Mucosa of descending colon (tissue), 3 donors: Measurements from ENCODE around the gene DLST. TPM values are rescaled to one million over a fixed set of nuclear protein-coding genes. Genes with fewer than 3 reads are reported as not detected.
A peak's percentile ranks its signal among the peaks of the same experiment; 100 is the strongest.

ENCODE experiments used
- ATAC-seq: fragments of 200-7000 bp; cut with Tn5 transposase; one replicate; pipeline ENCODE4 v1.9.1; 2020; ENCODE audit warnings: mild to moderate bottlenecking, moderate library complexity
- DNase-seq, 3 donors: peaks; one replicate each; pipeline ENCODE4 v3.0.0-alpha.2; 2020
- H3K36me3 ChIP-seq: fragments of 200-600 bp; one replicate; pipeline ENCODE4 v1.8.0; 2021; ENCODE audit warnings: low read depth, mild to moderate bottlenecking
- H3K4me1 ChIP-seq: fragments of 200-600 bp; one replicate; pipeline ENCODE4 v1.8.0; 2021; ENCODE audit warnings: low read depth, mild to moderate bottlenecking
- H3K4me3 ChIP-seq: fragments of 200-600 bp; one replicate; pipeline ENCODE4 v1.8.0; 2021; ENCODE audit warnings: mild to moderate bottlenecking
- H3K9me3 ChIP-seq: fragments of 200-600 bp; one replicate; pipeline ENCODE4 v1.8.0; 2021; ENCODE audit warnings: mild to moderate bottlenecking
- intact Hi-C, 2 donors: fragments of 100-400 bp; cut with DNase I in 1 of 2; cut with micrococcal nuclease in 1 of 2; formaldehyde crosslinking; loops; one replicate each; pipeline versions ENCODE4 v1.11.0 to v1.11.1; 2022; cut with DNase I, micrococcal nuclease
- total RNA-seq, 3 donors: library from RNA; stranded (reverse); fragmentation: NEBNext Ultra II Directional in 2 of 3; extraction: Animal tissue kit (Norgen Biotek cat#: 25700) in 2 of 3; gene quantifications; one replicate each; pipeline versions ENCODE4 v1.2.1 to v1.2.4, GENCODE V29; 2021 to 2023
- TF ChIP-seq, protein P1 (sequence below): fragments of 200-600 bp; IDR thresholded peaks from one replicate; pipeline ENCODE4 v1.8.0; 2022; ENCODE audit warnings: antibody characterized with exemption, mild to moderate bottlenecking
- donor health status: DM: no; HTN: no; CAD: no; lungs with moderate emphysema.
- donor health status: DM: no; HTN: no; CAD: no.
- donor health status: DM: no; HTN: yes; CAD: no.

Gene DLST
- total RNA-seq, 3 donors from 2014 or later = 106 to 125 (median 121) TPM

DNA sequence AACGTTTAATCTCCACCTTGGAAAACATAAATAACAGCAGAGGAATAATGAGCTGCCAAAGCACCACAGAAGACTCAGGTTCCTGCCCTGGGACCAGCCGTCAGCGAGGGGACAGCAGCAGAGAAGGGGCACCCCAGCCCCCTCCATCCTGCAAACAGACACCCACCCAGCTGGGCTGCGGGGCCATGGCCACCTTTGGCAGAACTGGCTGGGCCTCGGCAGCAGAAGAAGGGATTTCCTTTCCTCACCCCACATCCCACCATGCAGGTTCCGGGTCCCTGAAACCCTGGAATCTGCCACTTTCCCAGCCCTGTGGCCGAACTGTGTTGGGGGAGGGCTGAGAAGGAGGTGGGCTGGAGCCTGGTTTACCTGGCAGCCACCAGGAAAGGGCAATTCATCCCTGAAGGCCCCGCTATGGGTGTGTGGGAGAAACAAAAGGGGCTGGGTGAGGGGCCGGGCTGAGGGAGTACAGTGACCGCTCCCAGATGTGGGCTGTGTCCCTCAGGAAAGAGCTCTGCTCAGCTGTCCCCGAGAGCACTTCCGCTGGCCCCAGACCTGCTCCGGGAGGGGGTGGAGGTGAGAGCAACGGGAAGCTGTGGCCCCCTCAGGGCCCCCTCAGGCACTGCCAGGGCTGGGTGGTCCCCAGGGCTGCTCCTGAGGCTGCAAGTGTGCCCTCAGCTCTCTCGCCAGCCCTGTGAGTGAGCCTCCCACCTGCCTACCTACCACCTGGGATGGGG is 69.9 kb downstream of the DLST start:
- H3K9me3 ChIP-seq = no peaks in the 10 kb centered on the region
- H3K36me3 ChIP-seq = no peaks in the 10 kb centered on the region
- no peak overlapping the region for H3K4me3 ChIP-seq
- peaks cover 21% of the 10 kb centered on the region for H3K4me1 ChIP-seq
- intact Hi-C loops = loop anchor here in 1 of 2 donors (10.0 kb wide), 1 partner anchor 53 kb away; the partner anchor contains the start of gene EIF2B2
- TF ChIP-seq, protein P1, sequence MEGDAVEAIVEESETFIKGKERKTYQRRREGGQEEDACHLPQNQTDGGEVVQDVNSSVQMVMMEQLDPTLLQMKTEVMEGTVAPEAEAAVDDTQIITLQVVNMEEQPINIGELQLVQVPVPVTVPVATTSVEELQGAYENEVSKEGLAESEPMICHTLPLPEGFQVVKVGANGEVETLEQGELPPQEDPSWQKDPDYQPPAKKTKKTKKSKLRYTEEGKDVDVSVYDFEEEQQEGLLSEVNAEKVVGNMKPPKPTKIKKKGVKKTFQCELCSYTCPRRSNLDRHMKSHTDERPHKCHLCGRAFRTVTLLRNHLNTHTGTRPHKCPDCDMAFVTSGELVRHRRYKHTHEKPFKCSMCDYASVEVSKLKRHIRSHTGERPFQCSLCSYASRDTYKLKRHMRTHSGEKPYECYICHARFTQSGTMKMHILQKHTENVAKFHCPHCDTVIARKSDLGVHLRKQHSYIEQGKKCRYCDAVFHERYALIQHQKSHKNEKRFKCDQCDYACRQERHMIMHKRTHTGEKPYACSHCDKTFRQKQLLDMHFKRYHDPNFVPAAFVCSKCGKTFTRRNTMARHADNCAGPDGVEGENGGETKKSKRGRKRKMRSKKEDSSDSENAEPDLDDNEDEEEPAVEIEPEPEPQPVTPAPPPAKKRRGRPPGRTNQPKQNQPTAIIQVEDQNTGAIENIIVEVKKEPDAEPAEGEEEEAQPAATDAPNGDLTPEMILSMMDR = no peak
- DNase-seq (peak in 1 of 3 donors; percentile 41), ATAC-seq (no peak)

DNA sequence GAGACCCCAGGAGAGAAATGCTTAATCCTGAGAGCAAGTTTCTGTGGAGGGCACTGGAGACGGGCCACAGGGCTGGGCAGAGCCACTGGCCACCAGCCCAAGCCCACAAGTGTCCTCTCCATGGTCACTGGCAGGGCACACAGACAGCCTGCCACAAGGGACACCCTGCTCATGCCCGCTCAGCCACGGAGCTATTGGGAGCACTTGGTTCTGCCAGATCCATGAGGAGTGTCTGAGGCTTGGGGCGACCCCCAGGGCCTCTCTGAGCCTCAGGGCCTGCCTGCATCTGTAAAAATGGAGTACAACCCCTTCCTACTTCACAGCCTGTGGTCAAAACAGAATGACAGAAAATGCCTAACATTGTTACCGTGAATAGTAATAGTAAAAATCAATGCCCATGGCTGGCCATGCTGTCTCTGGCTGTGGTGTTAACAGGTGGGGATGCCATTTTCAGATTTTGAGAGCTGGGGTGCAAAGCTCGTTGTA is 70.5 kb downstream of the DLST start:
- TF ChIP-seq, protein P1 = no peak
- DNase-seq = no peak
- intact Hi-C loops = loop anchor here in 1 of 2 donors (10.0 kb wide), 1 partner anchor 53 kb away; the partner anchor contains the start of gene EIF2B2

DNA sequence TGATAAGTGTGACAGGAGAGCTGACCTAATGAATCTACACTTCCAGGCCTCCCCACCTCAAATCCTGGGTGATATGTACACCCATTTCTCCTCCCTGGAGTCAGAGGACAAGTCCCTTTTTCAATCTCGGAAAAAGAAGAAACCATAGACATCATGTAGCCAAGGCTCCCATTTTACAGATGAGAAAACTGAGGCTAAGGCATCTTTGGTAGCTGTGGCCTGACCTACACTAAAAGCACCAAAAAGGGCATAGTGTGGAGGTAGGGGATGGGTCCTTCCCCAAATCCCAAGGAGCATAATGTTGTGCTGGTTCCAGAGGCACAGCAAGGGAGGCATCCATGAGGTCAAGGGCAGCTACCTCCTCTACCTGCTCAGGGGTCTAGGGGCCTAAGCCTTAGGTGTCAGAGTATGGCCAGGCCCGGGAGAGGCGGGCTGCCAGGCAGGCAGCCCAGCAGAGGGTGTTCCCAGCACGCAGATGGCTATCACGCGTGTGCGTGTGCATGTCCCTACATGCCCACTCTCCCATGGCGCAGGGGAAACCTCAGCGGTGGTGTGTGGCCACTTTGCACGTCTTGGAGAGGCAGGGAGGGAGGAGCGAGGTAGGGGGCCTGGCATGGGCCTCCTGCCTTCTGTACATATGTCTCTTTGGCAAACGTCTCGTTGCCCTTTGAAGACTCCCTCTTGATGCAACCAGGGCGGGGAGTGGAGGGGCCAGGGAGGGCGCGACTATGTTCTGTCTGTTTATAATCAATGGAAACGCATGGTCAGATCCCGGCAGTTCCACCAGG is 71.2 kb downstream of the DLST start:
- no peaks in the 10 kb centered on the region for H3K36me3 ChIP-seq
- intact Hi-C loops = loop anchor here in 1 of 2 donors (10.0 kb wide), 1 partner anchor 52 kb away; the partner anchor contains the start of gene EIF2B2
- TF ChIP-seq, protein P1 = no peak
- no peak for ATAC-seq
- H3K4me3 ChIP-seq = no peak overlapping the region
- DNase-seq = no peak
- peaks cover 20% of the 10 kb centered on the region for H3K4me1 ChIP-seq
- no peaks in the 10 kb centered on the region for H3K9me3 ChIP-seq

More for the DNA sequence above, 70.5 kb downstream of the DLST start:
- H3K4me1 ChIP-seq = peaks cover 20% of the 10 kb centered on the region
- no peak for ATAC-seq
- H3K36me3 ChIP-seq = no peaks in the 10 kb centered on the region
- H3K9me3 ChIP-seq = no peaks in the 10 kb centered on the region
- H3K4me3 ChIP-seq = no peak overlapping the region

Other genes with a start within 250 kb of the DLST start
- gene AREL1, start 168.8 kb upstream of the DLST start, total RNA-seq = 10 to 100 TPM; 39.9 to 60.1 (median 42.2) TPM
- gene FCF1, start 168.8 kb upstream of the DLST start, total RNA-seq = 10 to 100 TPM; 31.7 to 46.5 (median 43.0) TPM
- 10 to 100 TPM; 42.1 to 59.7 (median 48.9) TPM for gene YLPM1, start 118.6 kb upstream of the DLST start, total RNA-seq
- gene PROX2, start 5.8 kb upstream of the DLST start, total RNA-seq = under 1 TPM in 2 of 3 donors, not detected in 1; 0.07 to 0.09 TPM
- gene RPS6KL1, start 41.3 kb downstream of the DLST start, total RNA-seq = 10 to 100 TPM in 2 of 3 donors, 1 to 10 TPM in 1; 7.7 to 12.7 (median 11.5) TPM
- gene PGF, start 73.7 kb downstream of the DLST start, total RNA-seq = 1 to 10 TPM in 2 of 3 donors, under 1 TPM in 1; 0.96 to 3.1 (median 2.3) TPM
- gene EIF2B2, start 121.0 kb downstream of the DLST start, total RNA-seq = 10 to 100 TPM; 40.6 to 50.9 (median 46.3) TPM
- gene MLH3, start 169.6 kb downstream of the DLST start, total RNA-seq = 10 to 100 TPM; 22.2 to 40.8 (median 26.2) TPM
- 10 to 100 TPM; 18.5 to 26.5 (median 20.3) TPM for gene ACYP1, start 182.1 kb downstream of the DLST start, total RNA-seq
- 1 to 10 TPM; 4.0 to 4.8 (median 4.7) TPM for gene ZC2HC1C, start 187.7 kb downstream of the DLST start, total RNA-seq
- 100 to 1,000 TPM in 1 of 3 donors, 10 to 100 TPM in 2; 44.7 to 104 (median 49.9) TPM for gene NEK9, start 245.1 kb downstream of the DLST start, total RNA-seq